Measurements from ENCODE around the gene SRPRB.
"Not testable (repeated sequence)": the region's sequence is repeated elsewhere in the genome, so short reads cannot be mapped to it uniquely, and the experiment has no call there.

SRPRB gene

GRCh38 chr3:133777807-133778568, 27.6 kb upstream of the SRPRB start:
- no peak for DNase-seq (ENCODE audit: low read depth, low spot score)

GRCh38 chr3:133779626-133780203, 25.9 kb upstream of the SRPRB start:
- no peak for DNase-seq (ENCODE audit: low read depth, low spot score)

- not testable (repeated sequence) for DNase-seq (ENCODE audit: low read depth, low spot score)
These were observed 24.9 kb upstream of the SRPRB start for GRCh38 chr3:133780756-133781155.

DNA sequence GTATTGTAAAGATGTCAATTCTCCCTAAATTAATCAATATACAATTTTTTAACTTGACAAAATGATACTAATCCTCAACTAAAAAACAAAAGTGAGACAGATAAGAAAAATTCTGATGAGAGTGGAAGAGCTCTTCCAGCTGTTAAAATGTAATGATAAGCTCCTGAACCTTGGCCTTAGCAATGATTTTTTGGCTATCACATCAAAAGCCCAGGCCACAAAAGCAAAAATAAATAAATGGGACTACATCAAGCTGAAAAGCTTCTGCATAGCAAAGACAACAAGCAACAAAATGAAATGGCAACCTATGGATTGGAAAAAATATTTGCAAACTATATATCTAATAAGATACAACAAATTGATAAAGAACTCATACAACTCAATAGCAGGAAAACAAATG, 24.0 kb upstream of the SRPRB start:
- DNase-seq (ENCODE audit: low read depth, low spot score): no peak

- DNase-seq (ENCODE audit: low read depth, low spot score): no peak
These were observed 23.2 kb upstream of the SRPRB start for GRCh38 chr3:133782454-133782853.

- no peak for DNase-seq (ENCODE audit: low read depth, low spot score)
These were observed 21.9 kb upstream of the SRPRB start for GRCh38 chr3:133783762-133784161.

GRCh38 chr3:133788024-133788423, 17.6 kb upstream of the SRPRB start:
- no peak for DNase-seq (ENCODE audit: low read depth, low spot score)

- no peak for DNase-seq (ENCODE audit: low read depth, low spot score)
These were observed 13.3 kb upstream of the SRPRB start for GRCh38 chr3:133792171-133792763.

DNA sequence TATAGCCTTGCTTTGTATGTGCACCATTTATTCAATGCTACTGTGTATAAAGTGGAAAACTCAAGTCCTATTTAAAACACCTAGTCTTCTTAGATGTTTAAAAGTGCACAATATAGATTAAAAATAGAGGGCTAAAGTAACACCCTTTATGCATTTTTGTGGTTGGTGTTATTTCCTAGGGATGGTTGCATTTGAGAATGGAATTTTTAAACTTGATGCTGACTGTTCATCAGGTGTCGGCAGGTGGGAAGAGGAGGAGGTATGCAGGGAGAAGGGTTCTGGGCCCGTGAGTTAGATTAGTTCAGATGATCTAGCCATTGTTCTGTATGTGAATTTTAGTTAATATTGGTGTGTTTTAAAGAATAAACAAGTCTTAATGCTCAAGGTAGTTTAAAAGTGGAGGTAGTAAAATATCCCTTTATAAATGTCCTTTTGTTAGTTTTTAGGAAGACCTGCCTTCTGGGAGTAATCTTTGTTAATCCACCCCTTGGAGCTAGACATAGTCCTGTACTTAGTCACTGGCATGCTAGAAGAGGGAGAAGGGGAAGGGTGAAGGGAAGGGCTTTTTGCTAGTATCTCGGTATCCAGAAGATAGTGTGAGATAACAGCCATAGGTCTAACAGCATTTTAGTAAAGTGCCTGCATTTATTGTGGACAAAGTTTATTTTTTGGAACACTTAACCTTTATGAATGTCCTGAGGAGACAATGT, 8.1 kb upstream of the SRPRB start:
- DNase-seq (ENCODE audit: low read depth, low spot score): no peak

DNA sequence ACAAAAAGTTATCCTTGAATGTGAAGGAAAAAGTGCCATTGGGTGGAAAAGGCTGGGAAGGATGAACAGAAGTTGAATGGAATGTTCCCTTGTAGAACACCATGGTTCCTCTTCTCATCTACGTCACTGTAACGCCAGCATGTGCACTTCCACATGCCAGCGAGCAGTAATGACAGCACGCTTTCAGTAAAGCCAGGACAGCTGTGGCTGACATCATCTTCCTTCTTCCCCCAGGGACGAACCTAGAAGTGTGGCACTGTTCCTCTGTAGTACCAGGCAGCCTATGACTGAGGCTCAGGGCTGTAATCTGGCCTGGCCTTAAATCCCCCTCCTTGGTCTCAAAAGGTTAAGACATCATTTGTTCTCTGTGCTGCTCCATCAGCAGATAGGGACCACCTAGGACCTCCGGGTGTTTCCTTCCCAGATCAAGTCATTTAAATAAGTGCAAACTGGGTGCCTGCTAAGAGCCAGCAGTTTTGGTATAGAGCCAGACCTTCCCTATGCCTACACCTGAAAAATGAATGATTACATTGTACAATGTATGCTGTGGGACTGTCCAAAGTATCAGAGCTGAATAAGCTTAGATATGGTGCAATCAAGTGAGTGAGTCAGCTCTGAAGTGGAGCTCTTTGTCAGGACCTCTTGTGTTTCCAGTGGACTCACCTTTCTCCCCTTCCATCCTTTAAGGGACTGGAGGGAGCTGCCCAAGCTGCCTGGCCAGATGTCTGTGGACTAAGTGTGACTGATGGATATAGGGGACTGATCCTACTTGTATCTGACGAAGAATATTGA, 5.6 kb upstream of the SRPRB start:
- DNase-seq (ENCODE audit: low read depth, low spot score): no peak

DNA sequence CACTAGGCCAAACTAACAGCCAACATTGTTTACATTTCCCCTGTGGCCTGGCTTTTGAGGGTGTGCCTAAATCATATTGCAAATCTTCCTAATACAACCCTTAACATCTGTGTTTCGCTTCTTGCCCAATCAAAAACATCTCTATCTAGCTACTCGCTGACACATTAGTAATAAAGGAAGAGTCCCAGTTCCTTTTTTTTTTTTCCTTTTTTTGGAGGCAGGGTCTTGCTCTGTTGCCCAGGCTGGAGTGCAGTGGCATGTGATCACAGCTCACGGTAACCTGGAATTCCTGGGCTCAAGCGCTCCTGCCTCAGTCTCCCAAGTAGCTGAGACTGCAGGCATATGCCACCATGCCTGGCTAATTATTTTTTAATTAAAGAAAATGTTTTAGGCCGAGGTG, 2.1 kb upstream of the SRPRB start:
- no peak for DNase-seq (ENCODE audit: low read depth, low spot score)

DNA sequence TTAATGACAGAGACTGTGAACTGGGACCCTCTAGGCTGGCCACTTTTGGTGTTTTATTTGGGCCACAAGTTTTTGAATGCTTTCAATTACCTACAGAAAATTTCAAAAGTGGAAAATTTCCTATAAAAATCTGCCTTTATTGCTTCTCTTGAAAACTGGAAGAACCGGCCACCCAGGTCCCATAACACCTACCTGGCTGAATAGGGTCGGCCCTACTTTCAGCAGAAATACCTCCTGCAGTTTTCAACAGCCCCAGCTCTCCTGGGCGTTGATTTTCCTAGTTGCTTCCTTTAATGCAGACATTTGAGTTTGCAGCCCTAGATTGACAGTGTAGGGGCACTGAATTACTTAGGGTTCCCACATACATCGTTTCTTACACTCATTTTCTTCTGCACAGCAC, 719 bp upstream of the SRPRB start:
- DNase-seq (ENCODE audit: low read depth, low spot score): no peak

GRCh38 chr3:133805384-133805701, 272 bp upstream of the SRPRB start:
- no peak for DNase-seq (ENCODE audit: low read depth, low spot score)

GRCh38 chr3:133812872-133813271, 7.3 kb downstream of the SRPRB start:
- no peak for DNase-seq (ENCODE audit: low read depth, low spot score)

- no peak for DNase-seq (ENCODE audit: low read depth, low spot score)
These were observed 9.8 kb downstream of the SRPRB start for GRCh38 chr3:133815386-133815785.

- no peak for DNase-seq (ENCODE audit: low read depth, low spot score)
These were observed 14.5 kb downstream of the SRPRB start for GRCh38 chr3:133820129-133820528.

GRCh38 chr3:133820889-133821675, 15.5 kb downstream of the SRPRB start:
- DNase-seq (ENCODE audit: low read depth, low spot score): no peak

GRCh38 chr3:133821767-133822638, 16.4 kb downstream of the SRPRB start:
- no peak for DNase-seq (ENCODE audit: low read depth, low spot score)

GRCh38 chr3:133824961-133825485, 19.4 kb downstream of the SRPRB start:
- no peak for DNase-seq (ENCODE audit: low read depth, low spot score)

Data from brain pericyte (primary cell).